Upper lobe of right lung (tissue), 1 donor: ENCODE data around the gene CMTM4. TPM values are rescaled to one million over a fixed set of nuclear protein-coding genes. Genes with fewer than 3 reads are reported as not detected.

Source experiments
- ATAC-seq: fragments of 200-7000 bp; cut with Tn5 transposase; one replicate; pipeline ENCODE4 v1.9.1; 2020; ENCODE audit warnings: mild to moderate bottlenecking, moderate library complexity
- DNase-seq: peaks from one replicate; pipeline ENCODE4 v3.0.0-alpha.2; 2020
- H3K27ac ChIP-seq: fragments of 200-600 bp; one replicate; pipeline ENCODE4 v1.8.0; 2022
- H3K27me3 ChIP-seq: fragments of 200-600 bp; one replicate; pipeline ENCODE4 v1.8.0; 2022; ENCODE audit warnings: mild to moderate bottlenecking
- H3K36me3 ChIP-seq: fragments of 200-600 bp; one replicate; pipeline ENCODE4 v1.8.0; 2022
- H3K4me1 ChIP-seq: fragments of 200-600 bp; one replicate; pipeline ENCODE4 v1.8.0; 2022
- H3K4me3 ChIP-seq: fragments of 200-600 bp; one replicate; pipeline ENCODE4 v1.8.0; 2022; ENCODE audit warnings: mild to moderate bottlenecking
- H3K9me3 ChIP-seq: fragments of 200-600 bp; one replicate; pipeline ENCODE4 v1.8.0; 2022
- CTCF ChIP-seq: fragments of 200-600 bp; IDR thresholded peaks from one replicate; pipeline ENCODE4 v1.8.0; 2022; ENCODE audit warnings: antibody characterized with exemption
- intact Hi-C: fragments of 100-400 bp; cut with DNase I; formaldehyde crosslinking; loops from one replicate; pipeline ENCODE4 v1.11.0; 2022
- total RNA-seq: library from RNA; stranded (reverse); fragmentation: NEBNext Ultra II Directional; extraction: Animal tissue kit (Norgen Biotek cat#: 25700); gene quantifications from one replicate; pipeline ENCODE4 v1.2.1, GENCODE V29; 2021
- donor health status: DM: no; HTN: yes; CAD: no; lungs with severe emphysema.

CMTM4 gene
- total RNA-seq, 1 donor from 2014 or later: 58.0 TPM

- Histone ChIP-seq H3K36me3 (no peaks in the 10 kb centered on the region), H3K4me3 (no peak overlapping the region), H3K9me3 (no peaks in the 10 kb centered on the region), H3K4me1 (peaks cover 20% of the 10 kb centered on the region), H3K27me3 (no peaks in the 10 kb centered on the region), H3K27ac (no peak overlapping the region)
- intact Hi-C loops: no loop called here
- ATAC-seq: no peak
- no peak for DNase-seq
- no peak for TF ChIP-seq CTCF
Observed at GRCh38 chr16:66703406-66704215, 7.1 kb upstream of the CMTM4 start.

- peaks cover 18% of the 10 kb centered on the region for H3K4me1 ChIP-seq
- intact Hi-C loops: no loop called here
- no peak for ATAC-seq
Observed at GRCh38 chr16:66701516-66701915, 5.0 kb upstream of the CMTM4 start.

GRCh38 chr16:66701026-66701425 is 4.5 kb upstream of the CMTM4 start:
- intact Hi-C loops: no loop called here
- no peak for TF ChIP-seq CTCF
- Histone ChIP-seq H3K36me3 (no peaks in the 10 kb centered on the region), H3K27ac (no peak overlapping the region), H3K27me3 (no peaks in the 10 kb centered on the region), H3K4me3 (no peak overlapping the region), H3K4me1 (peaks cover 13% of the 10 kb centered on the region), H3K9me3 (no peaks in the 10 kb centered on the region)
- no peak for DNase-seq
- ATAC-seq: no peak

More at GRCh38 chr16:66701516-66701915, 5.0 kb upstream of the CMTM4 start:
- no peak overlapping the region for H3K27ac ChIP-seq
- TF ChIP-seq CTCF: no peak
- no peaks in the 10 kb centered on the region for H3K27me3 ChIP-seq
- no peaks in the 10 kb centered on the region for H3K36me3 ChIP-seq
- H3K4me3 ChIP-seq: no peak overlapping the region
- H3K9me3 ChIP-seq: no peaks in the 10 kb centered on the region
- DNase-seq: no peak

GRCh38 chr16:66699898-66700297 is 3.4 kb upstream of the CMTM4 start:
- Histone ChIP-seq H3K4me3 (no peak overlapping the region), H3K27ac (no peak overlapping the region), H3K27me3 (no peaks in the 10 kb centered on the region), H3K36me3 (no peaks in the 10 kb centered on the region), H3K4me1 (peaks cover 14% of the 10 kb centered on the region), H3K9me3 (no peaks in the 10 kb centered on the region)
- ATAC-seq (no peak), DNase-seq (no peak)
- intact Hi-C loops: no loop called here
- no peak for TF ChIP-seq CTCF

- H3K9me3 ChIP-seq: no peaks in the 10 kb centered on the region
- no peaks in the 10 kb centered on the region for H3K27me3 ChIP-seq
- H3K27ac ChIP-seq: no peak overlapping the region
- DNase-seq (no peak), ATAC-seq (no peak)
- intact Hi-C loops: no loop called here
- peaks cover 15% of the 10 kb centered on the region for H3K4me1 ChIP-seq
- no peaks in the 10 kb centered on the region for H3K36me3 ChIP-seq
- TF ChIP-seq CTCF: no peak
- H3K4me3 ChIP-seq: no peak overlapping the region
Observed at GRCh38 chr16:66698046-66698445, 1.5 kb upstream of the CMTM4 start.
